Prostate gland (tissue), 2 donors: Measurements from ENCODE around the gene ATP5F1D. TPM values are rescaled to one million over a fixed set of nuclear protein-coding genes. Genes with fewer than 3 reads are reported as not detected.

ENCODE experiments used
- DNase-seq: peaks from one replicate; pipeline ENCODE4 v3.0.0-alpha.2; 2019; ENCODE audit warnings: low spot score
- H3K27ac ChIP-seq, 2 donors: fragments of 200-600 bp; sonication (generic); 2 replicates each; pipeline ENCODE4 v1.5.1; 2017 to 2019
- H3K27me3 ChIP-seq: fragments of 200-600 bp; sonication (generic); replicated peaks from 2 replicates; pipeline ENCODE4 v1.5.1; 2019; ENCODE audit not compliant: insufficient read depth
- H3K36me3 ChIP-seq, 2 donors: fragments of 200-600 bp; sonication (generic); 1 replicate in 1 of 2; 2 replicates in 1 of 2; pipeline versions ENCODE4 v1.5.1 to v1.8.1; 2017 to 2019
- H3K4me1 ChIP-seq: fragments of 200-600 bp; sonication (generic); replicated peaks from 2 replicates; pipeline ENCODE4 v1.5.1; 2019
- H3K4me3 ChIP-seq, 2 donors: fragments of 200-600 bp; sonication (generic); 2 replicates each; pipeline ENCODE4 v1.5.1; 2017 to 2019
- H3K9me3 ChIP-seq: fragments of 200-600 bp; sonication (generic); 2 replicates; pipeline ENCODE4 v1.5.1; 2017
- CTCF ChIP-seq, 4 experiments: fragments of 200-600 bp in 2 of 4; fragments of 450-650 bp in 2 of 4; sonication (generic) in 2 of 4; IDR thresholded peaks; 1 replicate in 3 of 4; 2 replicates in 1 of 4; pipeline ENCODE4 v1.5.1; 2016 to 2019; ENCODE audit warnings: antibody characterized with exemption in 4 of 4, mild to moderate bottlenecking in 2 of 4, moderate library complexity in 2 of 4
- POLR2A ChIP-seq: fragments of 450-650 bp; IDR thresholded peaks from one replicate; pipeline ENCODE4 v1.6.1; 2016; ENCODE audit warnings: antibody characterized with exemption, mild to moderate bottlenecking
- POLR2AphosphoS5 ChIP-seq: sonication (generic); formaldehyde crosslinking; IDR thresholded peaks from one replicate; pipeline ENCODE4 v1.6.1; 2017; ENCODE audit warnings: antibody characterized with exemption
- WGBS: methylation state at CpG from one replicate; pipeline ENCODE4 v1.1.5; 2018; 5-methylcytosine and 5-hydroxymethylcytosine counted together
- intact Hi-C: fragments of 100-400 bp; cut with DNase I; formaldehyde crosslinking; loops from one replicate; pipeline ENCODE4 v1.14.2; 2022
- total RNA-seq, 2 donors: library from RNA; depleted of rRNA; stranded (reverse); fragments of >200 nt; gene quantifications; one replicate each; pipeline ENCODE4 v1.1.0, GENCODE V29; 2016

Gene ATP5F1D
- total RNA-seq, 2 donors from 2014 or later: 109 to 151 TPM

GRCh38 chr19:1289686-1290025 lies 48.1 kb downstream of the ATP5F1D start:
- no peak for DNase-seq
- intact Hi-C loops: no loop called here
- Histone ChIP-seq H3K36me3 (no peaks in the 10 kb centered on the region), H3K4me3 (no peak overlapping the region), H3K27ac (no peak overlapping the region), H3K4me1 (no peaks in the 10 kb centered on the region), H3K27me3 (peaks cover 9% of the 10 kb centered on the region), H3K9me3 (no peaks in the 10 kb centered on the region)
- TF ChIP-seq POLR2A: no peak
- TF ChIP-seq CTCF (IDR thresholded peaks at IDR 0.05): no peak
- no peak for TF ChIP-seq POLR2AphosphoS5
- WGBS: 84% methylated on average over 19 of the region's 19 CpGs

- Histone ChIP-seq H3K4me1 (no peaks in the 10 kb centered on the region), H3K36me3 (no peaks in the 10 kb centered on the region), H3K27ac (no peak overlapping the region), H3K27me3 (peaks cover 9% of the 10 kb centered on the region), H3K4me3 (no peak overlapping the region), H3K9me3 (no peaks in the 10 kb centered on the region)
- no peak for TF ChIP-seq CTCF (IDR thresholded peaks at IDR 0.05)
- TF ChIP-seq POLR2AphosphoS5: no peak
- no peak for TF ChIP-seq POLR2A
- 91% methylated on average over 23 of the region's 24 CpGs for WGBS
- intact Hi-C loops: no loop called here
- no peak for DNase-seq
Measured at GRCh38 chr19:1290196-1290702, 48.7 kb downstream of the ATP5F1D start.

- Histone ChIP-seq H3K9me3 (no peaks in the 10 kb centered on the region), H3K4me1 (no peaks in the 10 kb centered on the region), H3K27ac (no peak overlapping the region), H3K36me3 (no peaks in the 10 kb centered on the region), H3K27me3 (peaks cover 9% of the 10 kb centered on the region), H3K4me3 (no peak overlapping the region)
- TF ChIP-seq CTCF (IDR thresholded peaks at IDR 0.05) (no peak), POLR2AphosphoS5 (no peak), POLR2A (no peak)
- intact Hi-C loops: no loop called here
- no peak for DNase-seq
- 75% methylated on average over 40 of the region's 40 CpGs for WGBS
Measured at GRCh38 chr19:1290703-1291651, 49.4 kb downstream of the ATP5F1D start.

GRCh38 chr19:1291761-1292418 lies 50.3 kb downstream of the ATP5F1D start:
- Histone ChIP-seq H3K4me3 (no peak overlapping the region), H3K4me1 (no peaks in the 10 kb centered on the region), H3K27ac (no peak overlapping the region), H3K9me3 (no peaks in the 10 kb centered on the region), H3K36me3 (no peaks in the 10 kb centered on the region), H3K27me3 (peaks cover 6% of the 10 kb centered on the region)
- intact Hi-C loops: no loop called here
- no peak for DNase-seq
- WGBS: 51% methylated on average over 25 of the region's 25 CpGs
- TF ChIP-seq CTCF (IDR thresholded peaks at IDR 0.05) (no peak), POLR2A (no peak), POLR2AphosphoS5 (no peak)
